Left lung (tissue), 10 donors: Measurements from ENCODE around the gene CARHSP1. TPM values are rescaled to one million over a fixed set of nuclear protein-coding genes. Genes with fewer than 3 reads are reported as not detected.
A peak's percentile ranks its signal among the peaks of the same experiment; 100 is the strongest.

Source experiments
- ATAC-seq: fragments of 200-7000 bp; cut with Tn5 transposase; one replicate; pipeline ENCODE4 v1.9.1; 2020; ENCODE audit warnings: moderate library complexity
- DNase-seq, 4 donors: peaks; one replicate each; pipeline ENCODE4 v3.0.0-alpha.2; 2013 to 2020
- H3K27ac ChIP-seq, 2 donors: fragments of 200-600 bp; sonication (generic) in 1 of 2; one replicate each; pipeline versions ENCODE4 v1.5.0 to v1.8.0; 2020 to 2021
- H3K27me3 ChIP-seq, 2 donors: fragments of 200-600 bp; sonication (generic) in 1 of 2; one replicate each; pipeline versions ENCODE4 v1.5.0 to v1.8.0; 2020 to 2021
- H3K36me3 ChIP-seq, 2 donors: fragments of 200-600 bp; sonication (generic) in 1 of 2; one replicate each; pipeline versions ENCODE4 v1.5.0 to v1.8.0; 2020 to 2021
- H3K4me1 ChIP-seq, 2 donors: fragments of 200-600 bp; one replicate each; pipeline ENCODE4 v1.8.0; 2021
- H3K4me3 ChIP-seq, 2 donors: fragments of 200-600 bp; sonication (generic) in 1 of 2; one replicate each; pipeline versions ENCODE4 v1.5.0 to v1.8.0; 2020 to 2021; ENCODE audit warnings: mild to moderate bottlenecking in 1 of 2
- H3K9me3 ChIP-seq, 2 donors: fragments of 200-600 bp; sonication (generic) in 1 of 2; one replicate each; pipeline versions ENCODE4 v1.5.0 to v1.8.0; 2020 to 2021
- intact Hi-C, 2 donors: fragments of 100-400 bp; cut with DNase I; formaldehyde crosslinking; loops; one replicate each; pipeline versions ENCODE4 v1.11.2 to v1.14.2; 2022
- polyA plus RNA-seq, 6 donors: library from polyadenylated mRNA; unstranded; fragments of 120-200 nt; gene quantifications; one replicate each; pipeline ENCODE4 v1.2.1, GENCODE V29; 2013; ENCODE audit not compliant: insufficient read length in 6 of 6
- total RNA-seq, 2 donors: library from RNA; stranded (reverse); fragmentation: NEBNext Ultra II Directional; extraction: Animal tissue kit (Norgen Biotek cat#: 25700); gene quantifications; one replicate each; pipeline ENCODE4 v1.2.1, GENCODE V29; 2021
- TF ChIP-seq, protein P1 (sequence below), 2 donors: fragments of 200-600 bp; sonication (generic) in 1 of 2; IDR thresholded peaks; one replicate each; pipeline versions ENCODE4 v1.5.0 to v1.8.0; 2021; ENCODE audit warnings: antibody characterized with exemption in 2 of 2
- donor health status: DM: no; HTN: yes; CAD: no.
- donor health status: DM: no; HTN: no; CAD: no.

CARHSP1 gene
- total and polyA plus RNA-seq, 8 donors, result 74.0 to 114 (median 93.7) TPM

DNA sequence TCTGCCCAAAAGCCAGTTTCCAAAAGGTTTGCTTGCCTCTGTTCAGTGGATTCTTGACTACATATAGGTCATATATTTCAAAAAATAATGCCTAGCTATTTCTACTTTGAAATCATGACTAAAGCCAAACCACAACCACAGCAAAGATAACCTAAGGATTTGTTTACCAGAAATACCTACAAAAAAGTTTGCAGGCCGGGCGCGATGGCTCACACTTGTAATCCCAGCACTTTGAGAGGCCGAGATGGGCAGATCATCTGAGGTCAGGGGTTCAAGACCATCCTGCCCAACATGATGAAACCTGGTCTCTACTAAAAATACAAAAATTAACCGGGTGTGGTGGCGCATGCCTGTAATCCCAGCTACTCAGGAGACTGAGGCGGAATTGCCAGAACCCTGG lies 15.2 kb downstream of the CARHSP1 start:
- TF ChIP-seq, protein P1, sequence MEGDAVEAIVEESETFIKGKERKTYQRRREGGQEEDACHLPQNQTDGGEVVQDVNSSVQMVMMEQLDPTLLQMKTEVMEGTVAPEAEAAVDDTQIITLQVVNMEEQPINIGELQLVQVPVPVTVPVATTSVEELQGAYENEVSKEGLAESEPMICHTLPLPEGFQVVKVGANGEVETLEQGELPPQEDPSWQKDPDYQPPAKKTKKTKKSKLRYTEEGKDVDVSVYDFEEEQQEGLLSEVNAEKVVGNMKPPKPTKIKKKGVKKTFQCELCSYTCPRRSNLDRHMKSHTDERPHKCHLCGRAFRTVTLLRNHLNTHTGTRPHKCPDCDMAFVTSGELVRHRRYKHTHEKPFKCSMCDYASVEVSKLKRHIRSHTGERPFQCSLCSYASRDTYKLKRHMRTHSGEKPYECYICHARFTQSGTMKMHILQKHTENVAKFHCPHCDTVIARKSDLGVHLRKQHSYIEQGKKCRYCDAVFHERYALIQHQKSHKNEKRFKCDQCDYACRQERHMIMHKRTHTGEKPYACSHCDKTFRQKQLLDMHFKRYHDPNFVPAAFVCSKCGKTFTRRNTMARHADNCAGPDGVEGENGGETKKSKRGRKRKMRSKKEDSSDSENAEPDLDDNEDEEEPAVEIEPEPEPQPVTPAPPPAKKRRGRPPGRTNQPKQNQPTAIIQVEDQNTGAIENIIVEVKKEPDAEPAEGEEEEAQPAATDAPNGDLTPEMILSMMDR (IDR thresholded peaks at IDR 0.05), result no peak
- no peak for ATAC-seq
- no peaks in the 10 kb centered on the region for H3K9me3 ChIP-seq
- H3K4me1 ChIP-seq, result peaks cover 0 to 37% of the 10 kb centered on the region in 2 donors
- peak in 1 of 4 donors; percentile 13 for DNase-seq
- peaks cover 0 to 92% of the 10 kb centered on the region in 2 donors for H3K36me3 ChIP-seq
- no peaks in the 10 kb centered on the region for H3K27me3 ChIP-seq
- intact Hi-C loops, result no loop called here
- H3K27ac ChIP-seq, result peak overlapping the region in 1 of 2 donors; percentile 68
- H3K4me3 ChIP-seq, result no peak overlapping the region

DNA sequence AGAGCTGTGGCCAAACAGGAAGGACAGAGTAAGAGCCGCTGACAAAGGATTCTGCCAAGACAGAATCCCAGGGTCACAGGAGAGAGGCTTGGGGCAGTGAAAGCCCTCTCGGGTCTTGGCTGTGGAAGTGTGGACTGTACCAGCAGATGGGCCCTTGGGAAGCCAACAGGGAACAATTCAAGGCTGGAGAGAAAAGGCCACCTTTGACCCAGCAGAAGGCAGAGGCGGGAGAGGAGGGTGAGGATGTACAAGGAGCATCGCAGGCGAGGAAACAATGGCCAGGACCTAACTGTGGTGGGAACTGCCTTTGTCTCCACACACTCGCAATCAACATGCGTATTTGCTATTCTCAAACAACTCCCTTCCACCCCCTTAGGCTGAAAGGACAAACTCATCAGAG lies 15.7 kb downstream of the CARHSP1 start:
- no peak overlapping the region for H3K4me3 ChIP-seq
- no peaks in the 10 kb centered on the region for H3K27me3 ChIP-seq
- peaks cover 0 to 33% of the 10 kb centered on the region in 2 donors for H3K4me1 ChIP-seq
- intact Hi-C loops, result no loop called here
- ATAC-seq, result no peak
- H3K9me3 ChIP-seq, result no peaks in the 10 kb centered on the region
- TF ChIP-seq, protein P1 (IDR thresholded peaks at IDR 0.05), result no peak
- H3K36me3 ChIP-seq, result peaks cover 0 to 92% of the 10 kb centered on the region in 2 donors
- DNase-seq, result peak in 1 of 4 donors; percentile 10
- H3K27ac ChIP-seq, result peak overlapping the region in 1 of 2 donors; percentile 68

DNA sequence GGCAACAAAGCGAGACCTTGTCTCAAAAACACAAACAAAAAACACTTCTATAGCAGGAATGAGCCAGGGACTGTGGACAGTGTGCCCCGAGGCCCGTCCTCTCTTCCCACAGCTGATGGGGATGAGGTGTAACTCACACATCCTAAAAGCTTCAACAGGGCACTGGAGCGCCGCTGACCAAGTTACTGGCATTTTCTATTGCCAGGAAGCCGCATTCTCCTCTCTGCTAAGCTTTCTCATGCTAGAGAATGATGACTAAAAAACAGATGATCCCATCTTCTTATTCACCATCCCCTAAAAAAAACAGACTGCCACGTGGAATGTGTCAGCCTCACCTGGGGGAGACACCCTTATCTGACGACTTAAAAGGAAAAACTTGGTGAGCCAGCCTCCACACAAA lies 16.3 kb downstream of the CARHSP1 start:
- Histone ChIP-seq H3K27ac (peak overlapping the region; percentile 8 to 68), H3K36me3 (peaks cover 0 to 95% of the 10 kb centered on the region in 2 donors), H3K9me3 (no peaks in the 10 kb centered on the region), H3K4me3 (no peak overlapping the region), H3K4me1 (peaks cover 0 to 32% of the 10 kb centered on the region in 2 donors), H3K27me3 (no peaks in the 10 kb centered on the region)
- ATAC-seq (no peak), DNase-seq (peak in 2 of 4 donors; percentile 8 to 12)
- intact Hi-C loops, result no loop called here
- TF ChIP-seq, protein P1 (IDR thresholded peaks at IDR 0.05), result no peak

DNA sequence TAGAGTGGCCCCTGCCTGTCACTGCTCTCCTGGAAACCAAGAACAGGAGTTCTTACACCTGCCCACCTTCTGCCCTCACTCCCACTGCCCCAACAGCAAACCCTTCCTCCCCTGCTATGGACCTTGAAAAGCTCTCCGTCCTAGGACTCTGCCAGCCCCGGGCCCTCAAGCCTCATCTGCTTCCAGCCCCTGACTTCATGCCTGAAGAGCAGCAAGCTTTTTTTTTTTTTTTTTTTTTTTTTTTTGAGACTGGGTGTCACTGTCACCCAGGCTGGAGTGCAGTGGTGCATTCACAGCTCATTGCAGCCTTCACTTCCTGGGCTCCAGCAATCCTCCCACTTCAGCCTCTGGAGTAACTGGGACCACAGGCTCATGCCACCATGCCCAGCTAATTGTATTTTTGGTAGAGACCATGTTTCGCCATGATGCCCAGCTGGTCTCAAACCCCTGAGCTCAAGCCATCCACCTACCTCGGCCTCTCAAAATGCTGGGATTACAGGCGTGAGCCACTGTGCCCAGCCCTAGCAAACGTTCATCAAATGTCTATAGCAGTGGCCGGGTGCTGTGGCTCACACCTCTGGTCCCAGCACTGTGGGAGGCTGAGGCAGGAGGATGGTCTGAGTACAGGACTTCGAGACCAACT lies 16.9 kb downstream of the CARHSP1 start:
- TF ChIP-seq, protein P1 (IDR thresholded peaks at IDR 0.05), result no peak

DNA sequence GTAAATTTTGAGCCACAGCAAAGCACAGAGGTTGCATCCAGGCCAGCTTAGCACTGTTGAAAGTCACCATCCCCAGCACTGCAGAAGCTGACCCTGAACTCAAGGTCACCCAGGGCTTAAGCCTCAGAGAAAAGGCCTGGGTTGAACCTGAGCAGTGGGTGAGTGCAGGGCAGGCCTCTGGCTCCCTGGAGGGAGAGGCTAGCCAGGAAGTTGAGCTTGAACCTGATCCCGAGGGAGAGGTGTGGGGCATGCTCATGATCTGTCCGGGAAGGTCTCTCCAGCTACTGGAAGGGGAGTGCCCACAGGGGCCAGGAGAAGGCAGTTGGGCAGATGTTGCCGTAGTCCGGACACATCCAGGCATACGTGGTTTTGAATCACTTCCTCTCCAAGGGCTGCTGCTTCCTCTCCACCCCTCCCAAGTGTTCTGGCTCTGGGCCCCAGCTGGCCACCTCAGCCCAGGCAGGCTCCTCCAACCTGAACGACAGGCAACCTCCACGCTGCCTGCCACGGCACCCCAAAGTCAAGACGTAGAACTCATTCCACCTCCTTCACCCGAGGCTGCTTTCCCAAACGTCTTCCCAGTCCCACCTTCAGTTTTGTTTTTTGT lies 18.4 kb downstream of the CARHSP1 start:
- Histone ChIP-seq H3K27ac (peak overlapping the region in 1 of 2 donors; percentile 68), H3K4me3 (no peak overlapping the region), H3K36me3 (peaks cover 0 to 92% of the 10 kb centered on the region in 2 donors), H3K4me1 (peaks cover 0 to 28% of the 10 kb centered on the region in 2 donors), H3K27me3 (no peaks in the 10 kb centered on the region), H3K9me3 (no peaks in the 10 kb centered on the region)
- DNase-seq (peak in 2 of 4 donors; percentile 23 to 84), ATAC-seq (peak; percentile 67)
- intact Hi-C loops, result no loop called here
- TF ChIP-seq, protein P1 (IDR thresholded peaks at IDR 0.05), result no peak

More for the DNA sequence above, 16.9 kb downstream of the CARHSP1 start:
- no peaks in the 10 kb centered on the region for H3K27me3 ChIP-seq
- intact Hi-C loops, result no loop called here
- H3K9me3 ChIP-seq, result no peaks in the 10 kb centered on the region
- H3K4me3 ChIP-seq, result no peak overlapping the region
- ATAC-seq (no peak), DNase-seq (peak in 1 of 4 donors; percentile 22)
- H3K27ac ChIP-seq, result peak overlapping the region; percentile 13 to 68
- H3K4me1 ChIP-seq, result peaks cover 0 to 32% of the 10 kb centered on the region in 2 donors
- peaks cover 0 to 99% of the 10 kb centered on the region in 2 donors for H3K36me3 ChIP-seq
